Nephron progenitor cell (in vitro differentiated cells): Measurements from ENCODE around the gene BCKDK.

ENCODE experiments used
- DNase-seq: peaks from one replicate; pipeline ENCODE4 v3.0.0; 2021
- H3K27ac Mint-ChIP-seq: 2 replicates; pipeline ENCODE4 v1.8.0; 2021; ENCODE audit warnings: mild to moderate bottlenecking, moderate library complexity, mixed read lengths
- H3K27me3 Mint-ChIP-seq: 2 replicates; pipeline ENCODE4 v1.8.0; 2021; ENCODE audit warnings: mild to moderate bottlenecking, low read depth, mixed read lengths; ENCODE audit not compliant: poor library complexity
- H3K36me3 Mint-ChIP-seq: 2 replicates; pipeline ENCODE4 v1.8.0; 2021; ENCODE audit warnings: low read depth, mixed read lengths
- H3K4me1 Mint-ChIP-seq: 2 replicates; pipeline ENCODE4 v1.8.0; 2021; ENCODE audit warnings: mixed read lengths
- H3K4me3 Mint-ChIP-seq: 2 replicates; pipeline ENCODE4 v1.8.0; 2021; ENCODE audit warnings: mild to moderate bottlenecking, moderate library complexity, mixed read lengths
- H3K9me3 Mint-ChIP-seq: 2 replicates; pipeline ENCODE4 v1.8.0; 2021; ENCODE audit warnings: mild to moderate bottlenecking, moderate library complexity, mixed read lengths
- TF ChIP-seq, protein P1 (sequence below): fragments of 200-600 bp; sonication (generic); IDR thresholded peaks from 2 replicates; pipeline ENCODE4 v1.5.0; 2021; ENCODE audit warnings: antibody characterized with exemption

Gene BCKDK

DNA sequence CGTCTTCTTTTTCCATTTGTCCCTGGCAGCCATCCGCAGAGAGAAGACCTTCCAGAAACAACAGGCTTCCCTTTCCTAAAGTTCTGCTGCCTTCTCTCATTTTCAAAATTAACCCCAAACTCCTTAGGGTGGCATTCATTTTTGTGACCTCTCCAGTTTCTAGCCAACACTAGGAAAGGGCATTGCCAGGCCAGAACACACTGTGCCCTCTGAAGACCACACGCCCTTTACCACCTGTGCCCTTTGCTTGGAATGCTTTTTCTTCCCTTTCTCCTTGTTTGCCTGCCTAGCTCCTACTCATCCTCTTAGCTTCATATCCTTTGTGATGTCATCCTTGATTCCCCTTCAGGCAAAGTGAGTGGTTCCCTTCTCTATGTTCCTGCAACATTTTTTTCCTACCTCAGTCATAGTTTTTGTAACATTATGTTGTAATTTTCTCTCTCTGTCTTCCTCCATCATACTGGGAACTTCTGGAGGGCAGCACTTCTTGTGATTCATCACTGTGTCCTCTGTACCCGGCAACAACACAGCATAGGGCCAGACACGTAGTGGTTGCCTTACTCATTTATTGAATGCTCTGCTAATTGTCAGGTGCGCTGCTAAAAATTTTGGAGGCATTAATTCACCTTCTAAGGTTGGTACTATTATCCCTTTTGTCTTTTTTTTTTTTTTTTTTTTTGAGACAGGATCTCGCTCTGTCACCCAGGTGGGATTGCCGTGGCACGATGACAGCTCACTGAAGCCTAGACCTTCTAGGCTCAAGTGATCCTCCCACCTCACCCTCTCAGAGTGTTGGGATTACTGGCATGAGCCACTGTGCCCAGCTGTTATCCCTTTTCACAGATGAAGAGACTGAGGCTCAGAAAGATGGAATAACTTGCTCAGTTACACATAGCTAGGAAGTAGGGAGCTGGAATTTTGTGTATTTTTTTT lies 10.3 kb downstream of the BCKDK start:
- TF ChIP-seq, protein P1, sequence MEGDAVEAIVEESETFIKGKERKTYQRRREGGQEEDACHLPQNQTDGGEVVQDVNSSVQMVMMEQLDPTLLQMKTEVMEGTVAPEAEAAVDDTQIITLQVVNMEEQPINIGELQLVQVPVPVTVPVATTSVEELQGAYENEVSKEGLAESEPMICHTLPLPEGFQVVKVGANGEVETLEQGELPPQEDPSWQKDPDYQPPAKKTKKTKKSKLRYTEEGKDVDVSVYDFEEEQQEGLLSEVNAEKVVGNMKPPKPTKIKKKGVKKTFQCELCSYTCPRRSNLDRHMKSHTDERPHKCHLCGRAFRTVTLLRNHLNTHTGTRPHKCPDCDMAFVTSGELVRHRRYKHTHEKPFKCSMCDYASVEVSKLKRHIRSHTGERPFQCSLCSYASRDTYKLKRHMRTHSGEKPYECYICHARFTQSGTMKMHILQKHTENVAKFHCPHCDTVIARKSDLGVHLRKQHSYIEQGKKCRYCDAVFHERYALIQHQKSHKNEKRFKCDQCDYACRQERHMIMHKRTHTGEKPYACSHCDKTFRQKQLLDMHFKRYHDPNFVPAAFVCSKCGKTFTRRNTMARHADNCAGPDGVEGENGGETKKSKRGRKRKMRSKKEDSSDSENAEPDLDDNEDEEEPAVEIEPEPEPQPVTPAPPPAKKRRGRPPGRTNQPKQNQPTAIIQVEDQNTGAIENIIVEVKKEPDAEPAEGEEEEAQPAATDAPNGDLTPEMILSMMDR: no peak
- Mint-ChIP-seq H3K4me3 (peak overlapping the region; percentile 91), H3K9me3 (no peaks in the 10 kb centered on the region), H3K27ac (peak overlapping the region; percentile 95), H3K4me1 (peaks cover 13% of the 10 kb centered on the region), H3K36me3 (peaks cover 29% of the 10 kb centered on the region), H3K27me3 (no peaks in the 10 kb centered on the region)
- DNase-seq: no peak

DNA sequence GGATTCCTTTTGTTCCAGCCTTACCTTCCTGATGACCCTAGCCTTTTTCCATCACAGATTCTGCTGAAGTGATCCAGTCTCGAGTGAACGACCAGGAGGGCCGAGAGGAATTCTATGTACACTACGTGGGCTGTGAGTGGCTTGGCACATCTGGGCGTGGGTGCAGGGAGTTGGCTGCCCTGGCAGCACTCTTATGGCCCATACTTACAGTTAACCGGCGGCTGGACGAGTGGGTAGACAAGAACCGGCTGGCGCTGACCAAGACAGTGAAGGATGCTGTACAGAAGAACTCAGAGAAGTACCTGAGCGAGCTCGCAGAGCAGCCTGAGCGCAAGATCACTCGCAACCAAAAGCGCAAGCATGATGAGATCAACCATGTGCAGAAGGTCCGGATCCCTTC lies 11.9 kb downstream of the BCKDK start:
- Mint-ChIP-seq H3K4me1 (peaks cover 13% of the 10 kb centered on the region), H3K9me3 (no peaks in the 10 kb centered on the region), H3K27me3 (no peaks in the 10 kb centered on the region), H3K4me3 (no peak overlapping the region), H3K36me3 (peaks cover 36% of the 10 kb centered on the region), H3K27ac (no peak overlapping the region)
- TF ChIP-seq, protein P1: no peak
- DNase-seq: no peak

DNA sequence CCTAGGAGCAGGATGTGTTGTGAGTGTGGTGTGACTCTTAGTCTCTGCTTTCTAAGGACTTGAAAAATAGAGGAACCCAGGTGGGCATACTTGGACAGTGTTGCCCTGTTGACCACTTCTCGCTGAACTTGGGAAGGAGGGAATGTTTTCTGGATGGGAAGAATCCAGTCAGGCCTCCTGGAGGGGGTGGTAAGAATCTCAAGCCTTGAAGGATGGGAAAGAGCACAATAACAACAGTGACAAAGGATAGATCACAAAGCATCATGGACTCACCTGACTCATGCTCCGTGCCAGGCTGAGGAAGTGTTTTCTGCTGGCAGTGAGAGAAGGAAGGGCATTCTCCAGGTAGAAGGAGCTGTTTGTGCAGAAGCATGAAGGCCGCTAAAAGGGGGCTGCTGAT lies 17.7 kb downstream of the BCKDK start:
- DNase-seq: no peak
- Mint-ChIP-seq H3K4me3 (no peak overlapping the region), H3K9me3 (no peaks in the 10 kb centered on the region), H3K27ac (peak overlapping the region; percentile 73), H3K27me3 (no peaks in the 10 kb centered on the region), H3K4me1 (no peaks in the 10 kb centered on the region), H3K36me3 (peaks cover 24% of the 10 kb centered on the region)
- TF ChIP-seq, protein P1: no peak

DNA sequence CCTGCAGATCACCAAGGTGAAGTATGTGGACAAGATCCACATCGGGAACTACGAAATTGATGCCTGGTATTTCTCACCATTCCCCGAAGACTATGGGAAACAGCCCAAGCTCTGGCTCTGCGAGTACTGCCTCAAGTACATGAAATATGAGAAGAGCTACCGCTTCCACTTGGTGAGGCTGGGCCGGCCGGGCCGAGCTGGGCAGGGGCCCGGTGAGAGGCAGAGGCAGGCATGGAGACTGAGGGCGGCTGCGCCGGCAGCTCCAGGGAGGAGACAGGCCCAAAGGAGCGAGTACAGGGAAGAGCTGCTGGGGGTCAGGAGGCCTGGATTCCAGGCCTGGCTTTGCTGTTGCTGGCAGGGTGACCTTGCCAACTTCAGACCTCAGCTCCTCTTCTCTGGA lies 19.0 kb downstream of the BCKDK start:
- Mint-ChIP-seq H3K36me3 (peaks cover 12% of the 10 kb centered on the region), H3K27me3 (no peaks in the 10 kb centered on the region), H3K4me3 (no peak overlapping the region), H3K27ac (no peak overlapping the region), H3K9me3 (no peaks in the 10 kb centered on the region), H3K4me1 (no peaks in the 10 kb centered on the region)
- DNase-seq: no peak
- TF ChIP-seq, protein P1: no peak

DNA sequence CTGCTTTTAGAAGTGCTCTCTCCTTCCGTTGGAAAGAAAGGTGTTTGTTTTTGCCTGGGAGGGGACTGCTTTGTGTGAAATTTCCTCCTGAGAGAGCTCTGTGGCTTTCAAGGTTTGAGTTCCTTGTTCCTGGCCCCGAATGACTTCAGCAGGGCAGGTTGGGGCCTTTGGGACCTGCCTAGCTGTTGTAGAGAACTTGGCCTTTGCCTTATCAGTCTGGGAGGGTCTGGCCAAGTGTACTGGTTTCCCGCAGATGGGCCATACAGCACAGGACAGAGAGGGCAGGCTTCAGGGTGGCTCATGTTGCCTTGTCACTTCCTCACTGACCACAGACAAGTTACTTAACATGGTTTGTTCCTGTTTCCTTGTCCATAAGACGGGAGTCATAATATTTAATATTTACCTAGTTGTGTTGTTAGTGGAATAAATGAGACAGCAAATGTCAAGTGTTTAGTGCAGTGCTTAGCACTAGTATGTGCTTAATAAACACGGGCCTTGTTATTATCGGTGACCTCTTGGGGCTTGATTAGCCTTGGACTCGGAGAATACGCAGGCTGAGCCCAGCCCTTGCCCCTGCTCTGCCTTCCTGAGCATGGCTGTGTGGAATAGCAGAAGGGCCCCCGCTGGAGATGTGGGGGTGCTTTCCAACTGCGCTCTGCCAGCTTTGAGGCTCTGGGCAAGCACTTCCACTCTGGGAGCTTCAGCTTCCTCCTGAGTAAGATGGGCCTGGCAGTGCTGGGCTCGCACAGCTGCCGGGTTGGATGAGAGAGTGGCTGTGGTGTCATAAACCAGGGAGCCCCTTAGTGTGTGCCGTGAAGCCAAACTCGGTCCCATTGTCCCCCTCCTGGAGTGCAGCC lies 20.8 kb downstream of the BCKDK start:
- TF ChIP-seq, protein P1: no peak
- Mint-ChIP-seq H3K4me1 (peaks cover 12% of the 10 kb centered on the region), H3K27ac (no peak overlapping the region), H3K36me3 (peaks cover 3% of the 10 kb centered on the region), H3K4me3 (no peak overlapping the region), H3K27me3 (no peaks in the 10 kb centered on the region), H3K9me3 (no peaks in the 10 kb centered on the region)
- no peak for DNase-seq
